C4-2B (cell line): Measurements from ENCODE around the gene TBX5.

ENCODE experiments used
- H3K27ac ChIP-seq: fragments of 450-650 bp; 2 replicates; pipeline ENCODE4 v1.5.1; 2017
- ZFX ChIP-seq: fragments of 450-650 bp; IDR thresholded peaks from 2 replicates; pipeline ENCODE4 v1.6.1; 2017
- TF ChIP-seq, protein P1 (sequence below): fragments of 450-650 bp; conservative IDR thresholded peaks from 2 replicates; pipeline ENCODE4 v1.5.1; 2017; ENCODE audit warnings: mild to moderate bottlenecking

TBX5 gene

DNA sequence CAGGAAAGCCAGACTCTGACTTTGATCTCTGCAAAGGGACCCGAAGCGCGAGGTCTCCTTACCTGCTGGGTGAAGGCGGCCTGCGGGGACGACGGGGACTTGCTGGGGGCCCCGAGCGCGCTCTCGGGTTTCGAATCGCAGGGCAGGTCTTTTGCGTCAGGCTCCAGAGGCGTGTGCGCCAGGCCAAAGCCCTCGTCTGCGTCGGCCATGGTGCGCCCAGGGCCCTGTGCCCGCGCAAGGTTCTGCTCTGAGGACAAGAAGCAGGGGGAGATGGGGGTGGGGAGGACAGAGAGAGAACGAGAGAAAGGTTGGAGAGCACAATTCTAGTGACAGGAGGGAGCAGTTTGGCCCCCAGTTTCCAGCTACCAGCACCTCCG is 2.3 kb downstream of the TBX5 start:
- TF ChIP-seq ZFX: no peak
- TF ChIP-seq, protein P1, sequence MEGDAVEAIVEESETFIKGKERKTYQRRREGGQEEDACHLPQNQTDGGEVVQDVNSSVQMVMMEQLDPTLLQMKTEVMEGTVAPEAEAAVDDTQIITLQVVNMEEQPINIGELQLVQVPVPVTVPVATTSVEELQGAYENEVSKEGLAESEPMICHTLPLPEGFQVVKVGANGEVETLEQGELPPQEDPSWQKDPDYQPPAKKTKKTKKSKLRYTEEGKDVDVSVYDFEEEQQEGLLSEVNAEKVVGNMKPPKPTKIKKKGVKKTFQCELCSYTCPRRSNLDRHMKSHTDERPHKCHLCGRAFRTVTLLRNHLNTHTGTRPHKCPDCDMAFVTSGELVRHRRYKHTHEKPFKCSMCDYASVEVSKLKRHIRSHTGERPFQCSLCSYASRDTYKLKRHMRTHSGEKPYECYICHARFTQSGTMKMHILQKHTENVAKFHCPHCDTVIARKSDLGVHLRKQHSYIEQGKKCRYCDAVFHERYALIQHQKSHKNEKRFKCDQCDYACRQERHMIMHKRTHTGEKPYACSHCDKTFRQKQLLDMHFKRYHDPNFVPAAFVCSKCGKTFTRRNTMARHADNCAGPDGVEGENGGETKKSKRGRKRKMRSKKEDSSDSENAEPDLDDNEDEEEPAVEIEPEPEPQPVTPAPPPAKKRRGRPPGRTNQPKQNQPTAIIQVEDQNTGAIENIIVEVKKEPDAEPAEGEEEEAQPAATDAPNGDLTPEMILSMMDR: no peak
- H3K27ac ChIP-seq: no peak overlapping the region

DNA sequence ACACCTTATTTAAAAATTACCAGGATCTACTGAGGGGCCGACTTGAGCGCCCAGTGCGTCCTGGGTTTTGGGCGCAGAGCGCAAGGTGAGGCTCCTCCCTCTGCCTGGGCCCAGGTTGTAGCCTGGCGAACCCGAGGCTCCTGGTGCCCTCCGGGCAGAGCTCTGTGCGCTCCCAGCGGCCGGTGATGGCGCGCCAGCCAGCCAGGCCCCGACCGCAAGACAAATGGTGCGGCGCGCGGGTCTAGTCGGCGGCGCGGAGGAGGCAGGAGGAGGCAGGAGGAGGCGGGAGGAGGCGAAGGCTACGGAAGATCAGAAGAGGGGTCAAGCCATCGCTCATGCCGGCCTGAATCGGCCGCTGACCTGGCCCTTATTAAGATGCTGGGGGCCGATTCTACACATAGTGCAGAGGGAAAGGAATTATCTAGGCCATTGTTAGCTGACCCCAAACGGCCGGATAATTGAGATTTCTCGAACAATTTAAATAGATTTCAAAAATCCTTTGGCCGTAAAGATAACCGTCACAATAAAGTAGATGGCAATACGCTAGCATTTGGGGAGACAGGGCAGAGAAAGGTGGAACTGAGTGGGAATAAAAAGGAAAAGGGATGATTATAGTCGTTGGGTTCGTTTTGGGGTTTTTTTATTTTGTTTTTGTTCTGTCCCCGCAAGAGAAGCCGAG is 2.8 kb downstream of the TBX5 start:
- TF ChIP-seq ZFX: no peak
- TF ChIP-seq, protein P1: no peak; the same call in 1 of the 2 replicates
- H3K27ac ChIP-seq: no peak overlapping the region

DNA sequence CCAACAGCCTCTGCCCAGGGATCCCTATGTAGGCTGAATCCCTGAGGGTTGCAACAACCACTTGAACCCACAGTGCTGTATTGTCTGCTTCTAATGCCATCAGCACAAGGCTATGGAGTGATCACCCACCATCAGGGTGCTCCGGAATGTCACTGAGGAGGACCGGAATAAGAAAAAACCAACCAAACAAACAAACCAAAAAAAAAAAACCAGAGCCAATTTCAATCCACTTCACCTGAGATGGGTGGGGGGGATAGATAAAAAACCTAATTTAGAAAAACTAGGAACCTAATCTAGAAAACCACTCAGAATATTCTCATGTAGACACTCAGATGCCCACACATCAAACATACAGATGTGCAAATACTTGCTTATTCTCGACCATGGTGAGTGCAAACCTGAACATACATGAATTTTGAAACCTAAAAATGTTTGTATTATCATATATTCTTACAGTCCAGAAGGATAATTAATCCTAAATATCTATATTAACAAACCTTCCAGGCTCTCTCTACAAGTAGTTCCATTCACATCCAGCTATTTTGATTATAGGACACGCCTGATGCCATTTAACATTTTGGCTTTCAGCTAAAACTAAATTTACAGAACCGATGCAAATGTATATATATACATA is 3.7 kb downstream of the TBX5 start:
- TF ChIP-seq ZFX: no peak
- TF ChIP-seq, protein P1: no peak
- H3K27ac ChIP-seq: no peak overlapping the region

DNA sequence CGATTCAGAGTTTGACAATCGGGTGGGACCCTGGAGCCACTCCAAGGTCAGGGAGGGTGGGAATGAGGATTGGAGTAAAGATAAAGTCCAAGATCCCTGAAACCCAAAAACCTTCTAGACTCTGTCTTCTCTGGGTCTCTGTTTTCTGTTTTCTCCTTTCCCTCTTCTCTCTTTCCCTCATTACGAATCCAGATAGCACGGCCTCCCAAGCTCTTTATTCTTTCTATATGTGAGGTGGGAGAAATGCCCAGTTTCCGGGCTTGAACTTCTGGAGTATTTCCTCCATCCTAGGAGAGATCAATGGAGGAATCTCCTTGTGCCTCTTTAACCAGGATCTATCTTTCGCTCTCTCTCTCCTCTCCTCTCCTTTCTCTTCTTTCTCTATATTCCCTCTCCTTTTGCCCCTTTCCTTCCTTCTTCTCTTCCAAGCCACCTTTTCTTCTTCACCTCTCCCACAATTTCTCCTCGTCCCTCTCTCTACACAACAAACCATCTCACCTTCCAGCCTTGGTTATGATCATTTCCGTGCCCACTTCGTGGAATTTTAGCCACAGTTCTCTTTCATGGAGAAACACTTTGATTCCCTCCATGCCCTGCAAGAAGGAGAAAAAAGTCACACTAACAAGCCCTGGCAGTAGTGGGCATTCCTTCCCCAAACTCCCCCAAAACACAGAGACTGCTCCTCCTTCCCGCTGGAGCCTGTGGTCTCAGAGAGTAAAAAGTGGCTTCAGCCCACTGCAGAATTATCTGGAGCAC is 4.4 kb downstream of the TBX5 start:
- TF ChIP-seq ZFX: no peak
- TF ChIP-seq, protein P1: no peak

DNA sequence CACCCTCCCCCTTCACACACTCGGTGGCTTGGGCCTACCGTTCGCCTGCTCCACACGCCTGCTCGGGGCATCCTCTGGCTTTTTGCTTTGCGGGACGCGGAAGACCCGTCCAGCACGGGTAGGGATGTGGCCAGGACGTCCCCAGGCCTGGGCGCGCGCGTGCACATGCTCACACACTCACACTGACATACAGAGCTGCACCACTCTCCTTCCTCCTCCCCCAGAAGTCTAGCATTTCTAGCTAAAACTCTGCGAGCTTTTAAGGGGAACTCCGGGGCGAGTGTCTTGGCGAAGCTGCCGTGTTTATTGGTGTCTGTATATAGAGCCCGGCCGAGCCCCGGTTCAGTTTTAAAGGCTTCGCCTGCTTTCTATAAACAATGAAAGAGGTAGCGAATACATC is 5.0 kb downstream of the TBX5 start:
- no peak for TF ChIP-seq ZFX
- TF ChIP-seq, protein P1: no peak
- no peak overlapping the region for H3K27ac ChIP-seq

More for the DNA sequence above, 4.4 kb downstream of the TBX5 start:
- no peak overlapping the region for H3K27ac ChIP-seq

DNA sequence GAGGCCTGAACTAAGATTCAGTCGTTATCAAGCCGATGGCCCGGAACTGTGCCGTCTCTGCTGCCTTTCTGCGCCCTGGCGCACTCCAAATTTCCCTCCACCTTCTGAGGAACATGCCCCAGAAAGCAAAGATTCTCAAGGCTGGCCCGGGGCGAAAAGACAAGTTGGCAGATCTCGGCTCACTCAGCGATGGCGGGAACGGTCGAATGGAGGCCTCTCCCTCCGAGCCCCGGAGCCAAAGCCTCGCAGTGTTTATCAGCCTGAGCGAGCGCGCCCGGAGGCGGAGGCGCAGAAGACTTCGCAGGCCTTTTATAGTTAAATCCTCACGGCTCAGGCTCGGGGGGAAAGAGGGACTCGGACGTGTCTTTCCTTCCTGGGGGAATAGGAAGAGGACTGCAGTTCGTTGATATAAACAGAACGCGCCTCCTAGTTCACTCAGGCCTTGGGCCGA is 5.6 kb downstream of the TBX5 start:
- no peak for TF ChIP-seq ZFX
- TF ChIP-seq, protein P1: no peak
- H3K27ac ChIP-seq: no peak overlapping the region; the same call in 1 of the 2 replicates
